H1 (cell line): Measurements from ENCODE around the gene JMJD7. TPM values are rescaled to one million over a fixed set of nuclear protein-coding genes. Genes with fewer than 3 reads are reported as not detected.

Source experiments
- E2F6 ChIP-seq: IDR thresholded peaks from 2 replicates; pipeline ENCODE4 v1.6.1; 2012; ENCODE audit warnings: inconsistent platforms
- EZH2 ChIP-seq: fragments of 200-600 bp; sonication (generic); IDR thresholded peaks from 2 replicates; pipeline ENCODE4 v1.7.1; 2012; ENCODE audit warnings: low read depth, mild to moderate bottlenecking, moderate library complexity, low read length, inconsistent platforms; ENCODE audit not compliant: severe bottlenecking
- KDM4A ChIP-seq: IDR thresholded peaks from one replicate; pipeline ENCODE4 v1.7.1; 2012; ENCODE audit warnings: low read depth, mild to moderate bottlenecking, moderate library complexity, low read length, inconsistent platforms; ENCODE audit not compliant: severe bottlenecking
- SIRT6 ChIP-seq: IDR thresholded peaks from one replicate; pipeline ENCODE4 v1.7.1; 2012; ENCODE audit warnings: low read length, inconsistent platforms
- TEAD4 ChIP-seq: IDR thresholded peaks from 2 replicates; pipeline ENCODE4 v1.6.1; 2012; ENCODE audit warnings: low read depth, low read length, inconsistent platforms, mixed read lengths
- polyA plus RNA-seq, 7 experiments: library from polyadenylated mRNA; depleted of rRNA in 3 of 7; stranded (reverse) in 5 of 7; unstranded in 2 of 7; fragments of >200 nt in 5 of 7; fragments of 200-250 nt in 2 of 7; gene quantifications; 1 replicate in 5 of 7; 2 replicates in 1 of 7; 4 replicates in 1 of 7; pipeline versions ENCODE4 v1.2.1 to v1.2.3, GENCODE V29; 2011 to 2013; ENCODE audit warnings: missing spikeins in 2 of 7, mixed read lengths in 2 of 7
- total RNA-seq: library from RNA; stranded (reverse); fragmentation: NEBNext Ultra II Directional; extraction: Animal tissue kit (Norgen Biotek cat#: 25700); gene quantifications from 2 replicates; pipeline ENCODE4 v1.2.1, GENCODE V29; 2021
- TF ChIP-seq, protein P1 (sequence below): fragments of 300-600 bp; sonication (generic); IDR thresholded peaks from 2 replicates; pipeline ENCODE4 v1.7.1; 2012; ENCODE audit warnings: low read length, moderate library complexity, mild to moderate bottlenecking, inconsistent platforms; ENCODE audit not compliant: insufficient replicate concordance

JMJD7 gene
- total and polyA plus RNA-seq, 2 of the 8 experiments (the other 6 are each of a cell fraction or from before 2014, with no cell fraction given), result 15.0 to 20.0 TPM

DNA sequence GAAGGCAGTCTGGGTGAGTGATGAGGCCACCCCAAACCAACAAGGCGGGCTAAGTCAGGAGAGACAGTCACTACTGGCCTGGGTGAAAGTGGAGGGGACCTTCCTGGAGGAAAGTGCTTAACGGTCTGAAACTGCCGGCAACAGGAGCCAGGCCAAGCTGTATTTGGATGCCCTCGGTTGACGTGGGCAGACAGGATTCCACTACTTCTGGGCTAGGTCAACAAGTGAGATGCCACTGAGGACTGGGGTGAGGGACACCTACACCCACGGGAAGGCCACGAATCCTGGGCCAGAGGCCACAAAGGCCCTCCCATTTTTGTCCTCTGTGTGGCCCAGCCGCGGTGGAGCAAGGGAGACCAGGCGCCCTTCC lies 53.6 kb downstream of the JMJD7 start (continued):
- TF ChIP-seq, protein P1, sequence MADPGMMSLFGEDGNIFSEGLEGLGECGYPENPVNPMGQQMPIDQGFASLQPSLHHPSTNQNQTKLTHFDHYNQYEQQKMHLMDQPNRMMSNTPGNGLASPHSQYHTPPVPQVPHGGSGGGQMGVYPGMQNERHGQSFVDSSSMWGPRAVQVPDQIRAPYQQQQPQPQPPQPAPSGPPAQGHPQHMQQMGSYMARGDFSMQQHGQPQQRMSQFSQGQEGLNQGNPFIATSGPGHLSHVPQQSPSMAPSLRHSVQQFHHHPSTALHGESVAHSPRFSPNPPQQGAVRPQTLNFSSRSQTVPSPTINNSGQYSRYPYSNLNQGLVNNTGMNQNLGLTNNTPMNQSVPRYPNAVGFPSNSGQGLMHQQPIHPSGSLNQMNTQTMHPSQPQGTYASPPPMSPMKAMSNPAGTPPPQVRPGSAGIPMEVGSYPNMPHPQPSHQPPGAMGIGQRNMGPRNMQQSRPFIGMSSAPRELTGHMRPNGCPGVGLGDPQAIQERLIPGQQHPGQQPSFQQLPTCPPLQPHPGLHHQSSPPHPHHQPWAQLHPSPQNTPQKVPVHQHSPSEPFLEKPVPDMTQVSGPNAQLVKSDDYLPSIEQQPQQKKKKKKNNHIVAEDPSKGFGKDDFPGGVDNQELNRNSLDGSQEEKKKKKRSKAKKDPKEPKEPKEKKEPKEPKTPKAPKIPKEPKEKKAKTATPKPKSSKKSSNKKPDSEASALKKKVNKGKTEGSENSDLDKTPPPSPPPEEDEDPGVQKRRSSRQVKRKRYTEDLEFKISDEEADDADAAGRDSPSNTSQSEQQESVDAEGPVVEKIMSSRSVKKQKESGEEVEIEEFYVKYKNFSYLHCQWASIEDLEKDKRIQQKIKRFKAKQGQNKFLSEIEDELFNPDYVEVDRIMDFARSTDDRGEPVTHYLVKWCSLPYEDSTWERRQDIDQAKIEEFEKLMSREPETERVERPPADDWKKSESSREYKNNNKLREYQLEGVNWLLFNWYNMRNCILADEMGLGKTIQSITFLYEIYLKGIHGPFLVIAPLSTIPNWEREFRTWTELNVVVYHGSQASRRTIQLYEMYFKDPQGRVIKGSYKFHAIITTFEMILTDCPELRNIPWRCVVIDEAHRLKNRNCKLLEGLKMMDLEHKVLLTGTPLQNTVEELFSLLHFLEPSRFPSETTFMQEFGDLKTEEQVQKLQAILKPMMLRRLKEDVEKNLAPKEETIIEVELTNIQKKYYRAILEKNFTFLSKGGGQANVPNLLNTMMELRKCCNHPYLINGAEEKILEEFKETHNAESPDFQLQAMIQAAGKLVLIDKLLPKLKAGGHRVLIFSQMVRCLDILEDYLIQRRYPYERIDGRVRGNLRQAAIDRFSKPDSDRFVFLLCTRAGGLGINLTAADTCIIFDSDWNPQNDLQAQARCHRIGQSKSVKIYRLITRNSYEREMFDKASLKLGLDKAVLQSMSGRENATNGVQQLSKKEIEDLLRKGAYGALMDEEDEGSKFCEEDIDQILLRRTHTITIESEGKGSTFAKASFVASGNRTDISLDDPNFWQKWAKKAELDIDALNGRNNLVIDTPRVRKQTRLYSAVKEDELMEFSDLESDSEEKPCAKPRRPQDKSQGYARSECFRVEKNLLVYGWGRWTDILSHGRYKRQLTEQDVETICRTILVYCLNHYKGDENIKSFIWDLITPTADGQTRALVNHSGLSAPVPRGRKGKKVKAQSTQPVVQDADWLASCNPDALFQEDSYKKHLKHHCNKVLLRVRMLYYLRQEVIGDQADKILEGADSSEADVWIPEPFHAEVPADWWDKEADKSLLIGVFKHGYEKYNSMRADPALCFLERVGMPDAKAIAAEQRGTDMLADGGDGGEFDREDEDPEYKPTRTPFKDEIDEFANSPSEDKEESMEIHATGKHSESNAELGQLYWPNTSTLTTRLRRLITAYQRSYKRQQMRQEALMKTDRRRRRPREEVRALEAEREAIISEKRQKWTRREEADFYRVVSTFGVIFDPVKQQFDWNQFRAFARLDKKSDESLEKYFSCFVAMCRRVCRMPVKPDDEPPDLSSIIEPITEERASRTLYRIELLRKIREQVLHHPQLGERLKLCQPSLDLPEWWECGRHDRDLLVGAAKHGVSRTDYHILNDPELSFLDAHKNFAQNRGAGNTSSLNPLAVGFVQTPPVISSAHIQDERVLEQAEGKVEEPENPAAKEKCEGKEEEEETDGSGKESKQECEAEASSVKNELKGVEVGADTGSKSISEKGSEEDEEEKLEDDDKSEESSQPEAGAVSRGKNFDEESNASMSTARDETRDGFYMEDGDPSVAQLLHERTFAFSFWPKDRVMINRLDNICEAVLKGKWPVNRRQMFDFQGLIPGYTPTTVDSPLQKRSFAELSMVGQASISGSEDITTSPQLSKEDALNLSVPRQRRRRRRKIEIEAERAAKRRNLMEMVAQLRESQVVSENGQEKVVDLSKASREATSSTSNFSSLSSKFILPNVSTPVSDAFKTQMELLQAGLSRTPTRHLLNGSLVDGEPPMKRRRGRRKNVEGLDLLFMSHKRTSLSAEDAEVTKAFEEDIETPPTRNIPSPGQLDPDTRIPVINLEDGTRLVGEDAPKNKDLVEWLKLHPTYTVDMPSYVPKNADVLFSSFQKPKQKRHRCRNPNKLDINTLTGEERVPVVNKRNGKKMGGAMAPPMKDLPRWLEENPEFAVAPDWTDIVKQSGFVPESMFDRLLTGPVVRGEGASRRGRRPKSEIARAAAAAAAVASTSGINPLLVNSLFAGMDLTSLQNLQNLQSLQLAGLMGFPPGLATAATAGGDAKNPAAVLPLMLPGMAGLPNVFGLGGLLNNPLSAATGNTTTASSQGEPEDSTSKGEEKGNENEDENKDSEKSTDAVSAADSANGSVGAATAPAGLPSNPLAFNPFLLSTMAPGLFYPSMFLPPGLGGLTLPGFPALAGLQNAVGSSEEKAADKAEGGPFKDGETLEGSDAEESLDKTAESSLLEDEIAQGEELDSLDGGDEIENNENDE, result no peak
- TF ChIP-seq KDM4A (no peak), SIRT6 (no peak), TEAD4 (no peak), E2F6 (no peak), EZH2 (no peak)
